Sigmoid colon (tissue), 4 donors: ENCODE data around the gene WDR83.

Experiments used
- EP300 ChIP-seq, 4 donors: sonication (generic); formaldehyde crosslinking; IDR thresholded peaks; one replicate each; pipeline ENCODE4 v1.6.1; 2017; ENCODE audit warnings: antibody characterized with exemption in 4 of 4
- POLR2A ChIP-seq, 2 donors: fragments of 450-650 bp; IDR thresholded peaks; one replicate each; pipeline ENCODE4 v1.6.1; 2016; ENCODE audit warnings: antibody characterized with exemption in 2 of 2, mild to moderate bottlenecking in 2 of 2, moderate library complexity in 2 of 2
- POLR2AphosphoS5 ChIP-seq, 4 donors: sonication (generic); formaldehyde crosslinking; IDR thresholded peaks; one replicate each; pipeline ENCODE4 v1.6.1; 2017; ENCODE audit warnings: antibody characterized with exemption in 4 of 4
- TF ChIP-seq, protein P1 (sequence below), 4 experiments: fragments of 450-650 bp in 3 of 4; fragments of 200-600 bp in 1 of 4; IDR thresholded peaks; one replicate each; pipeline ENCODE4 v1.5.1; 2016 to 2019; ENCODE audit warnings: antibody characterized with exemption in 4 of 4, mild to moderate bottlenecking in 3 of 4, moderate library complexity in 2 of 4

GRCh38 chr19:12665281-12665573 lies 1.4 kb upstream of the WDR83 start:
- no peak for TF ChIP-seq EP300 (IDR thresholded peaks at IDR 0.05)
- no peak for TF ChIP-seq POLR2A (IDR thresholded peaks at IDR 0.05)
- TF ChIP-seq, protein P1, sequence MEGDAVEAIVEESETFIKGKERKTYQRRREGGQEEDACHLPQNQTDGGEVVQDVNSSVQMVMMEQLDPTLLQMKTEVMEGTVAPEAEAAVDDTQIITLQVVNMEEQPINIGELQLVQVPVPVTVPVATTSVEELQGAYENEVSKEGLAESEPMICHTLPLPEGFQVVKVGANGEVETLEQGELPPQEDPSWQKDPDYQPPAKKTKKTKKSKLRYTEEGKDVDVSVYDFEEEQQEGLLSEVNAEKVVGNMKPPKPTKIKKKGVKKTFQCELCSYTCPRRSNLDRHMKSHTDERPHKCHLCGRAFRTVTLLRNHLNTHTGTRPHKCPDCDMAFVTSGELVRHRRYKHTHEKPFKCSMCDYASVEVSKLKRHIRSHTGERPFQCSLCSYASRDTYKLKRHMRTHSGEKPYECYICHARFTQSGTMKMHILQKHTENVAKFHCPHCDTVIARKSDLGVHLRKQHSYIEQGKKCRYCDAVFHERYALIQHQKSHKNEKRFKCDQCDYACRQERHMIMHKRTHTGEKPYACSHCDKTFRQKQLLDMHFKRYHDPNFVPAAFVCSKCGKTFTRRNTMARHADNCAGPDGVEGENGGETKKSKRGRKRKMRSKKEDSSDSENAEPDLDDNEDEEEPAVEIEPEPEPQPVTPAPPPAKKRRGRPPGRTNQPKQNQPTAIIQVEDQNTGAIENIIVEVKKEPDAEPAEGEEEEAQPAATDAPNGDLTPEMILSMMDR (IDR thresholded peaks at IDR 0.05), result no peak
- TF ChIP-seq POLR2AphosphoS5 (IDR thresholded peaks at IDR 0.05), result no peak
